PC-3 (cell line): Measurements from ENCODE around the gene RSAD2. TPM values are rescaled to one million over a fixed set of nuclear protein-coding genes. Genes with fewer than 3 reads are reported as not detected.

ENCODE experiments used
- ATAC-seq: fragments of 200-7000 bp; cut with Tn5 transposase; 2 replicates; pipeline ENCODE4 v1.9.1; 2020; ENCODE audit warnings: mild to moderate bottlenecking, moderate library complexity
- BruUV-seq: library from RNA; stranded (reverse); fragments of 400-500 nt; replicated peaks from 2 replicates; lab custom pipeline; 2021; lab: Mats Ljungman, UMichigan
- CTCF ChIA-PET: fragments of 300-600 bp; sonication (Branson Sonifier 250); formaldehyde crosslinking; loops from one replicate; lab custom pipeline; 2022; ENCODE audit warnings: antibody characterized with exemption; lab: Charles Lee
- POLR2A ChIA-PET: fragments of 300-600 bp; sonication (Branson Sonifier 250); formaldehyde crosslinking; loops from one replicate; lab custom pipeline; 2022; ENCODE audit warnings: antibody characterized with exemption; ENCODE audit not compliant: unreplicated experiment; lab: Charles Lee
- DNase-seq: peaks from one replicate; pipeline ENCODE4 v3.0.0-alpha.2; 2015
- H2AFZ ChIP-seq: fragments of 300-600 bp; sonication (generic); 2 replicates; pipeline ENCODE4 v1.6.0; 2016; ENCODE audit warnings: antibody characterized with exemption, low read length
- H3F3A ChIP-seq: fragments of 300-600 bp; sonication (generic); one replicate; pipeline ENCODE4 v1.6.0; 2017; ENCODE audit warnings: antibody characterized with exemption, low read length, control low read depth, mild to moderate bottlenecking; ENCODE audit not compliant: unreplicated experiment
- H3K27ac ChIP-seq: fragments of 300-600 bp; sonication (generic); 2 replicates; pipeline ENCODE4 v1.5.1; 2016; ENCODE audit warnings: mild to moderate bottlenecking, low read length
- H3K27me3 ChIP-seq: fragments of 300-600 bp; sonication (generic); 2 replicates; pipeline ENCODE4 v1.6.1; 2016; ENCODE audit warnings: low read length, mixed read lengths
- H3K36me3 ChIP-seq: fragments of 300-600 bp; sonication (generic); 2 replicates; pipeline ENCODE4 v1.6.1; 2016; ENCODE audit warnings: low read depth, mixed run types, low read length, mixed read lengths
- H3K4me1 ChIP-seq: fragments of 300-600 bp; sonication (generic); 2 replicates; pipeline ENCODE4 v1.5.1; 2016; ENCODE audit warnings: low read length; ENCODE audit not compliant: insufficient read depth
- H3K4me2 ChIP-seq: fragments of 300-600 bp; sonication (generic); 2 replicates; pipeline ENCODE4 v1.6.0; 2016; ENCODE audit warnings: low read length
- H3K4me3 ChIP-seq: fragments of 300-600 bp; sonication (generic); 2 replicates; pipeline ENCODE4 v1.5.1; 2016; ENCODE audit warnings: mild to moderate bottlenecking, low read length, mixed read lengths
- H3K79me2 ChIP-seq: fragments of 300-600 bp; sonication (generic); 2 replicates; pipeline ENCODE4 v1.6.1; 2017; ENCODE audit warnings: low read length, mixed read lengths
- H3K9ac ChIP-seq: fragments of 300-600 bp; sonication (generic); 2 replicates; pipeline ENCODE4 v1.6.0; 2016; ENCODE audit warnings: mild to moderate bottlenecking, low read length
- H3K9me2 ChIP-seq: fragments of 300-600 bp; sonication (generic); replicated peaks from 2 replicates; pipeline ENCODE4 v1.6.1; 2016; ENCODE audit warnings: mixed run types, low read length, mixed read lengths
- H3K9me3 ChIP-seq: fragments of 300-600 bp; sonication (generic); 2 replicates; pipeline ENCODE4 v1.6.1; 2016; ENCODE audit warnings: low read length, mixed read lengths
- H4K20me1 ChIP-seq: fragments of 300-600 bp; sonication (generic); 2 replicates; pipeline ENCODE4 v1.6.1; 2016; ENCODE audit warnings: low read length, mixed read lengths
- CTCF ChIP-seq: fragments of 300-600 bp; sonication (generic); conservative IDR thresholded peaks from 2 replicates; pipeline ENCODE4 v1.5.1; 2017; ENCODE audit warnings: antibody characterized with exemption, low read depth, mild to moderate bottlenecking, low read length
- EZH2 ChIP-seq: fragments of 300-600 bp; sonication (generic); IDR thresholded peaks from one replicate; pipeline ENCODE4 v1.6.1; 2017; ENCODE audit warnings: antibody characterized with exemption, mild to moderate bottlenecking, low read length; ENCODE audit not compliant: unreplicated experiment
- EZH2phosphoT487 ChIP-seq: fragments of 300-600 bp; sonication (generic); IDR thresholded peaks from 2 replicates; pipeline ENCODE4 v1.6.1; 2018; ENCODE audit warnings: mild to moderate bottlenecking, antibody characterized with exemption, low read length, borderline replicate concordance
- intact Hi-C: fragments of 100-400 bp; cut with micrococcal nuclease; formaldehyde crosslinking; loops from 2 replicates; pipeline ENCODE4 v1.9.0; 2023
- total RNA-seq: library from RNA; depleted of rRNA; stranded (reverse); fragments of >200 nt; gene quantifications from 2 replicates; pipeline ENCODE4 v1.2.3, GENCODE V29; 2014

The RSAD2 gene
- total RNA-seq, 1 experiment from 2014 or later: 2.1 TPM

- DNase-seq (no peak), ATAC-seq (no peak)
- TF ChIP-seq EZH2phosphoT487 (no peak), CTCF (no peak), EZH2 (no peak)
- Histone ChIP-seq H3K4me2 (no peak overlapping the region), H3K4me1 (no peaks in the 10 kb centered on the region), H2AFZ (no peak overlapping the region), H3K9me2 (no peaks in the 10 kb centered on the region), H4K20me1 (no peaks in the 10 kb centered on the region), H3K79me2 (no peaks in the 10 kb centered on the region), H3K4me3 (no peak overlapping the region), H3K9me3 (peaks cover 50% of the 10 kb centered on the region; the same call in 1 of the 2 replicates), H3K9ac (no peak overlapping the region), H3F3A (no peaks in the 10 kb centered on the region), H3K36me3 (no peaks in the 10 kb centered on the region; the same call in 1 of the 2 replicates), H3K27me3 (no peaks in the 10 kb centered on the region), H3K27ac (no peak overlapping the region)
- ChIA-PET CTCF (no interaction called here), POLR2A (no interaction called here)
- BruUV-seq: no TSS peak
- intact Hi-C loops: no loop called here
Observed at GRCh38 chr2:6846540-6846939, 31.0 kb upstream of the RSAD2 start.

DNA sequence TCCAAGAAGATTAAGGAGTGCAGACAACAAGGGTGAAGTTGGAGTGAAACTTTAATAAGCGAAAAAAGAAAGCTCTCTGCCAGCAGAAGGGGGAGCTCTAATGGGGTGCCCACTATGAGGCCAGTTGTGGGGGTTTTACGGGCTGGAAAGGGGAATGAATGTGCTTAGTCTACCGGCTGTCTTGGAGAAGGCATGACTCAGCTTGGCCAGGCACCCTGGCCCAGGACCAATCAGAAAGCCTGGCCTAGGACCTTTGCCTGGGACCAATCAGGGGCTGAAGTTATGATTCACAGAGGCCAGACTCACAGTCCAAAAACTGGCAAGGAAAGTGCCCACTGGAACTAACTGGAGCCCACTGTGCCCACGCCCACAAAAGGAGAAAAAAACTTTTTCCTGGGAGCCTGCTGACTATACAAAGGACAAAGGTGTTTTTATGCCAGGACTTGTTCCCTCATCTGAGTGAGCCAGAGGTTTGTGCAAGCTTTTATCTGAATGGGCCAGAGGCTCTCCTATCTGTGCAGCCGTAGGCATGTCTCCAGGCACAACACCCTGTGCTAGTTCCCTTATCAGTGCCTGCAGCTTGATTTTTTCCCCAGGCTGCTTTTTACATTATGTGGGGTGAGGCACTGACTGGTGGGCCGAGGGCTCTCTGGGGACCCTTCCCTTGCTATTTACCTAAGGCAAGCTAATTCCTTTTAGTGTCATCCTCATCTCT, 30.5 kb upstream of the RSAD2 start:
- TF ChIP-seq CTCF (no peak), EZH2phosphoT487 (no peak), EZH2 (no peak)
- intact Hi-C loops: no loop called here
- no peak overlapping the region for H3K4me3 ChIP-seq
- no peak overlapping the region for H3K4me2 ChIP-seq
- DNase-seq (no peak), ATAC-seq (no peak)
- no TSS peak for BruUV-seq
- H3F3A ChIP-seq: no peaks in the 10 kb centered on the region
- no peaks in the 10 kb centered on the region for H4K20me1 ChIP-seq
- H3K36me3 ChIP-seq: no peaks in the 10 kb centered on the region; the same call in 1 of the 2 replicates
- H3K79me2 ChIP-seq: no peaks in the 10 kb centered on the region
- ChIA-PET CTCF (no interaction called here), POLR2A (no interaction called here)
- no peaks in the 10 kb centered on the region for H3K4me1 ChIP-seq
- H3K27ac ChIP-seq: no peak overlapping the region
- peaks cover 50% of the 10 kb centered on the region; the same call in 1 of the 2 replicates for H3K9me3 ChIP-seq
- H3K9me2 ChIP-seq: no peaks in the 10 kb centered on the region
- no peak overlapping the region for H3K9ac ChIP-seq
- H3K27me3 ChIP-seq: no peaks in the 10 kb centered on the region
- H2AFZ ChIP-seq: no peak overlapping the region

GRCh38 chr2:6852195-6852594, 25.4 kb upstream of the RSAD2 start:
- no peak for ATAC-seq
- Histone ChIP-seq H4K20me1 (no peaks in the 10 kb centered on the region), H2AFZ (no peak overlapping the region), H3K9ac (no peak overlapping the region), H3K9me2 (no peaks in the 10 kb centered on the region), H3K36me3 (no peaks in the 10 kb centered on the region; the same call in 1 of the 2 replicates), H3K79me2 (no peaks in the 10 kb centered on the region), H3K9me3 (0 out of 2 replicates have a peak, but pooled peaks cover 11% of the 10 kb centered on the region), H3F3A (no peaks in the 10 kb centered on the region), H3K27ac (no peak overlapping the region), H3K4me3 (no peak overlapping the region), H3K4me1 (peaks cover 14% of the 10 kb centered on the region), H3K27me3 (no peaks in the 10 kb centered on the region), H3K4me2 (no peak overlapping the region)
- no peak for TF ChIP-seq EZH2phosphoT487
- TF ChIP-seq CTCF: no peak
- no peak for TF ChIP-seq EZH2
- CTCF ChIA-PET: no interaction called here
- no TSS peak for BruUV-seq
- intact Hi-C loops: no loop called here
- no peak for DNase-seq
- POLR2A ChIA-PET: no interaction called here
